ENCODE results near the gene TASP1. TPM values are rescaled to one million over a fixed set of nuclear protein-coding genes. Genes with fewer than 3 reads are reported as not detected.

The TASP1 gene
- total RNA-seq, 4 donors from 2014 or later = 3.0 to 18.1 (median 12.9) TPM

- no peak for DNase-seq
- no peak overlapping the region for H3K4me3 ChIP-seq
- H3K9me3 ChIP-seq = no peaks in the 10 kb centered on the region
- WGBS, 2 donors (ENCODE audit: low coverage in 1 of 2) = 86 to 89% methylated on average over 3 to 4 of the region's 4 CpGs
- H3K27me3 ChIP-seq = no peaks in the 10 kb centered on the region
- intact Hi-C loops (cut with DNase I; ENCODE audit: low total_unique reads) (no loop called here), in situ Hi-C loops (cut with MboI; ENCODE audit: low pct_ligation_motif_present in 1 of 4, low pct_unique_long_range_greater_than_20kb in 1 of 4, low sequenced_read_pairs in 3 of 4) (loop anchor here in 1 of 4 donors (25.0 kb wide), 1 partner anchor 413 kb away; no protein-coding TSS in a partner anchor)
- no peak for TF ChIP-seq CTCF (IDR thresholded peaks at IDR 0.05)
- TF ChIP-seq POLR2A (IDR thresholded peaks at IDR 0.05) = no peak
- no peak for TF ChIP-seq POLR2AphosphoS5 (IDR thresholded peaks at IDR 0.05)
- no peak for TF ChIP-seq EP300 (IDR thresholded peaks at IDR 0.05; ENCODE audit: low read depth)
- no peak overlapping the region for H3K27ac ChIP-seq
- H3K4me1 ChIP-seq = no peaks in the 10 kb centered on the region
- H3K36me3 ChIP-seq = peaks cover 0 to 4% (median 0%) of the 10 kb centered on the region in 4 donors
Measured at GRCh38 chr20:13525225-13525940, 113.3 kb downstream of the TASP1 start.

GRCh38 chr20:13524339-13524738 lies 114.4 kb downstream of the TASP1 start:
- 95 to 100% methylated on average over 1 of the region's 1 CpG for WGBS, 2 donors (ENCODE audit: low coverage in 1 of 2)
- TF ChIP-seq CTCF (IDR thresholded peaks at IDR 0.05) (no peak), POLR2A (IDR thresholded peaks at IDR 0.05) (no peak), POLR2AphosphoS5 (IDR thresholded peaks at IDR 0.05) (no peak), EP300 (IDR thresholded peaks at IDR 0.05; ENCODE audit: low read depth) (no peak)

GRCh38 chr20:13517831-13518230 lies 120.9 kb downstream of the TASP1 start:
- TF ChIP-seq POLR2AphosphoS5 (IDR thresholded peaks at IDR 0.05) (no peak), CTCF (IDR thresholded peaks at IDR 0.05) (no peak), EP300 (IDR thresholded peaks at IDR 0.05; ENCODE audit: low read depth) (no peak), POLR2A (IDR thresholded peaks at IDR 0.05) (no peak)
- Histone ChIP-seq H3K4me1 (no peaks in the 10 kb centered on the region), H3K9me3 (no peaks in the 10 kb centered on the region), H3K27me3 (no peaks in the 10 kb centered on the region), H3K27ac (no peak overlapping the region), H3K4me3 (no peak overlapping the region), H3K36me3 (peaks cover 0 to 5% (median 2%) of the 10 kb centered on the region in 4 donors)
- in situ Hi-C loops (cut with MboI; ENCODE audit: low pct_ligation_motif_present in 1 of 4, low pct_unique_long_range_greater_than_20kb in 1 of 4, low sequenced_read_pairs in 3 of 4) (no loop called here), intact Hi-C loops (cut with DNase I; ENCODE audit: low total_unique reads) (no loop called here)
- no peak for DNase-seq

More at GRCh38 chr20:13524339-13524738, 114.4 kb downstream of the TASP1 start:
- Histone ChIP-seq H3K4me3 (no peak overlapping the region), H3K27ac (no peak overlapping the region), H3K27me3 (no peaks in the 10 kb centered on the region), H3K36me3 (peaks cover 0 to 4% (median 0%) of the 10 kb centered on the region in 4 donors), H3K9me3 (no peaks in the 10 kb centered on the region), H3K4me1 (no peaks in the 10 kb centered on the region)
- in situ Hi-C loops (cut with MboI; ENCODE audit: low pct_ligation_motif_present in 1 of 4, low pct_unique_long_range_greater_than_20kb in 1 of 4, low sequenced_read_pairs in 3 of 4) = no loop called here
- intact Hi-C loops (cut with DNase I; ENCODE audit: low total_unique reads) = no loop called here
- DNase-seq = no peak

- Histone ChIP-seq H3K4me3 (no peak overlapping the region), H3K36me3 (peaks cover 0 to 8% (median 0%) of the 10 kb centered on the region in 4 donors), H3K27ac (no peak overlapping the region), H3K9me3 (no peaks in the 10 kb centered on the region), H3K4me1 (no peaks in the 10 kb centered on the region), H3K27me3 (no peaks in the 10 kb centered on the region)
- no peak for TF ChIP-seq POLR2AphosphoS5 (IDR thresholded peaks at IDR 0.05)
- TF ChIP-seq EP300 (IDR thresholded peaks at IDR 0.05; ENCODE audit: low read depth) = no peak
- no peak for TF ChIP-seq POLR2A (IDR thresholded peaks at IDR 0.05)
- TF ChIP-seq CTCF (IDR thresholded peaks at IDR 0.05) = no peak
- DNase-seq = no peak
- in situ Hi-C loops (cut with MboI; ENCODE audit: low pct_ligation_motif_present in 1 of 4, low pct_unique_long_range_greater_than_20kb in 1 of 4, low sequenced_read_pairs in 3 of 4) = no loop called here
- 68 to 84% methylated on average over 2 to 5 of the region's 5 CpGs for WGBS, 2 donors (ENCODE audit: low coverage in 1 of 2)
- intact Hi-C loops (cut with DNase I; ENCODE audit: low total_unique reads) = no loop called here
Measured at GRCh38 chr20:13515796-13516558, 122.8 kb downstream of the TASP1 start.

Measured in transverse colon (tissue), 4 donors.